Occipital lobe (tissue), 2 donors: ENCODE data around the gene PRKD1. TPM values are rescaled to one million over a fixed set of nuclear protein-coding genes. Genes with fewer than 3 reads are reported as not detected.

ENCODE experiments used
- DNase-seq: peaks from one replicate; lab custom pipeline; 2025; lab: John Stamatoyannopoulos, UW
- total RNA-seq: library from RNA; depleted of rRNA; stranded (reverse); fragments of >200 nt; gene quantifications from one replicate; pipeline ENCODE4 v1.2.3, GENCODE V29; 2014

Gene PRKD1
- total RNA-seq, 1 donor from 2014 or later = 20.0 TPM

GRCh38 chr14:29681316-29681715 is 246.3 kb downstream of the PRKD1 start:
- no peak for DNase-seq

GRCh38 chr14:29674566-29675285 is 252.9 kb downstream of the PRKD1 start:
- no peak for DNase-seq

- DNase-seq = no peak
These were observed 254.8 kb downstream of the PRKD1 start for GRCh38 chr14:29672831-29673230.

GRCh38 chr14:29671034-29671433 is 256.6 kb downstream of the PRKD1 start:
- no peak for DNase-seq

GRCh38 chr14:29668201-29668600 is 259.4 kb downstream of the PRKD1 start:
- no peak for DNase-seq

- no peak for DNase-seq
These were observed 263.1 kb downstream of the PRKD1 start for GRCh38 chr14:29664515-29664914.

GRCh38 chr14:29663281-29663801 is 264.3 kb downstream of the PRKD1 start:
- DNase-seq = no peak

GRCh38 chr14:29654901-29655550 is 272.6 kb downstream of the PRKD1 start:
- no peak for DNase-seq

- DNase-seq = no peak
These were observed 274.3 kb downstream of the PRKD1 start for GRCh38 chr14:29653303-29653702.

- DNase-seq = no peak
These were observed 275.1 kb downstream of the PRKD1 start for GRCh38 chr14:29652571-29652970.

- DNase-seq = no peak
These were observed 276.9 kb downstream of the PRKD1 start for GRCh38 chr14:29650554-29651269.

- DNase-seq = no peak
These were observed 278.5 kb downstream of the PRKD1 start for GRCh38 chr14:29649170-29649569.

- DNase-seq = no peak
These were observed 279.6 kb downstream of the PRKD1 start for GRCh38 chr14:29648045-29648444.

- no peak for DNase-seq
These were observed 282.5 kb downstream of the PRKD1 start for GRCh38 chr14:29645117-29645516.

GRCh38 chr14:29643433-29644211 is 284.0 kb downstream of the PRKD1 start:
- no peak for DNase-seq

- no peak for DNase-seq
These were observed 290.2 kb downstream of the PRKD1 start for GRCh38 chr14:29637411-29637810.

GRCh38 chr14:29636870-29637269 is 290.8 kb downstream of the PRKD1 start:
- DNase-seq = no peak

- no peak for DNase-seq
These were observed 297.0 kb downstream of the PRKD1 start for GRCh38 chr14:29630566-29631160.

- DNase-seq = no peak
These were observed 297.8 kb downstream of the PRKD1 start for GRCh38 chr14:29629839-29630238.

GRCh38 chr14:29627137-29627536 is 300.5 kb downstream of the PRKD1 start:
- no peak for DNase-seq
